Measurements from ENCODE around the gene ZNF587. TPM values are rescaled to one million over a fixed set of nuclear protein-coding genes. Genes with fewer than 3 reads are reported as not detected.
A peak's percentile ranks its signal among the peaks of the same experiment; 100 is the strongest.
"Not testable (repeated sequence)": the region's sequence is repeated elsewhere in the genome, so short reads cannot be mapped to it uniquely, and the experiment has no call there.

ZNF587 gene
- total RNA-seq, 1 donor from 2014 or later, result 20.0 TPM

GRCh38 chr19:57807541-57807940 lies 42.1 kb upstream of the ZNF587 start:
- TF ChIP-seq, protein P1, sequence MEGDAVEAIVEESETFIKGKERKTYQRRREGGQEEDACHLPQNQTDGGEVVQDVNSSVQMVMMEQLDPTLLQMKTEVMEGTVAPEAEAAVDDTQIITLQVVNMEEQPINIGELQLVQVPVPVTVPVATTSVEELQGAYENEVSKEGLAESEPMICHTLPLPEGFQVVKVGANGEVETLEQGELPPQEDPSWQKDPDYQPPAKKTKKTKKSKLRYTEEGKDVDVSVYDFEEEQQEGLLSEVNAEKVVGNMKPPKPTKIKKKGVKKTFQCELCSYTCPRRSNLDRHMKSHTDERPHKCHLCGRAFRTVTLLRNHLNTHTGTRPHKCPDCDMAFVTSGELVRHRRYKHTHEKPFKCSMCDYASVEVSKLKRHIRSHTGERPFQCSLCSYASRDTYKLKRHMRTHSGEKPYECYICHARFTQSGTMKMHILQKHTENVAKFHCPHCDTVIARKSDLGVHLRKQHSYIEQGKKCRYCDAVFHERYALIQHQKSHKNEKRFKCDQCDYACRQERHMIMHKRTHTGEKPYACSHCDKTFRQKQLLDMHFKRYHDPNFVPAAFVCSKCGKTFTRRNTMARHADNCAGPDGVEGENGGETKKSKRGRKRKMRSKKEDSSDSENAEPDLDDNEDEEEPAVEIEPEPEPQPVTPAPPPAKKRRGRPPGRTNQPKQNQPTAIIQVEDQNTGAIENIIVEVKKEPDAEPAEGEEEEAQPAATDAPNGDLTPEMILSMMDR (IDR thresholded peaks at IDR 0.05; ENCODE audit: borderline replicate concordance), result no peak
- Histone ChIP-seq H3K4me1 (peaks cover 48% of the 10 kb centered on the region), H3K27ac (replicated peaks) (no peak overlapping the region), H3K36me3 (peaks cover 63% of the 10 kb centered on the region), H3K4me3 (no peak overlapping the region), H3K27me3 (ENCODE audit: low read depth) (no peaks in the 10 kb centered on the region), H3K9me3 (replicated peaks) (no peaks in the 10 kb centered on the region)
- intact Hi-C loops (cut with micrococcal nuclease), result no loop called here
- DNase-seq, result no peak

DNA sequence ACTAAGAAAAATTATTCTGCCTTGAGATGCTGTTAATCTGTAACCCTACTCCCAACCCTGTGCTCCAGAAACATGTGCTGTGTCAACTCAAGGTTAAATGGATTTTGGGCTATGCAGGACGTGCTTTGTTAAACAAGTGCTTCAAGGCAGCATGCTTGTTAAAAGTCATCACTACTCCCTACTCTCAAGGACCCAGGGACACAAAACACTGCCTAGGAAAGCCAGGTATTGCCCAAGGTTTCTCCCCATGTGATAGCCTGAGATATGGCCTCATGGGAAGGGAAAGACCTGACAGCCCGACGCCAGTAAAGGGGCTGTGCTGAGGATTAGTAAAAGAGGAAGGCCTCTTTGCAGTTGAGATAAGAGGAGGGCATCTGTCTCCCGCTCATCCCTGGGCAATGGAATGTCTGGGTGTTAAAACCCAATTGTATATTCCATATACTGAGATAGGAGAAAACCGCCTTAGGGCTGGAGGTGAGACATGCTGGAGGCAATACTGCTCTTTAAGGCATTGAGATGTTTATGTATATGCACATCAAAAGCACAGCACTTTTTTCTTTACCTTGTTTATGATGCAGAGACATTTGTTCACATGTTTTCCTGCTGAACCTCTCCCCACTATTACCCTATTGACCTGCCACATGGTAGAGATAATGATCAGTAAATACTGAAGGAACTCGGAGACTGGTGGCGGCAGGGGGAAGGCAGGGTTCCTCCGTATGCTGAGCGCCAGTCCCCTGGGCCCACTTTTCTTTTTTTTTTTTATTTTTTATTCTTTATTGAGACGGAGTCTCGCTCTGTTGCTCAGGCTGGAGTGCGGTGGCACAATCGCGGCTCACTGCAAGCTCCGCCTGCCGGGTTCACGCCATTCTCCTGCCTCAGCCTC lies 39.0 kb upstream of the ZNF587 start:
- peaks cover 63% of the 10 kb centered on the region for H3K36me3 ChIP-seq
- H3K27me3 ChIP-seq (ENCODE audit: low read depth); H3K27ac ChIP-seq (replicated peaks); H3K9me3 ChIP-seq (replicated peaks); H3K4me3 ChIP-seq; DNase-seq; intact Hi-C loops (cut with micrococcal nuclease): not testable (repeated sequence)
- peaks cover 43% of the 10 kb centered on the region for H3K4me1 ChIP-seq

- TF ChIP-seq, protein P1 (IDR thresholded peaks at IDR 0.05; ENCODE audit: borderline replicate concordance), result no peak
- Histone ChIP-seq H3K9me3 (replicated peaks) (no peaks in the 10 kb centered on the region), H3K4me3 (no peak overlapping the region), H3K36me3 (peaks cover 48% of the 10 kb centered on the region), H3K27me3 (ENCODE audit: low read depth) (no peaks in the 10 kb centered on the region), H3K4me1 (peaks cover 43% of the 10 kb centered on the region), H3K27ac (replicated peaks) (no peak overlapping the region)
- no peak for DNase-seq
- intact Hi-C loops (cut with micrococcal nuclease), result no loop called here
These were observed 37.4 kb upstream of the ZNF587 start for GRCh38 chr19:57812226-57812625.

- Histone ChIP-seq H3K4me3 (peak overlapping the region; percentile 85), H3K27ac (replicated peaks) (peak overlapping the region; percentile 88), H3K4me1 (peaks cover 43% of the 10 kb centered on the region), H3K36me3 (peaks cover 38% of the 10 kb centered on the region)
- H3K27me3 ChIP-seq (ENCODE audit: low read depth); intact Hi-C loops (cut with micrococcal nuclease); DNase-seq; H3K9me3 ChIP-seq (replicated peaks): not testable (repeated sequence)
These were observed 36.5 kb upstream of the ZNF587 start for GRCh38 chr19:57812975-57813820.

- intact Hi-C loops (cut with micrococcal nuclease), result no loop called here
- Histone ChIP-seq H3K27ac (replicated peaks) (peak overlapping the region; percentile 88), H3K9me3 (replicated peaks) (no peaks in the 10 kb centered on the region), H3K4me1 (peaks cover 47% of the 10 kb centered on the region), H3K36me3 (peaks cover 33% of the 10 kb centered on the region), H3K27me3 (ENCODE audit: low read depth) (no peaks in the 10 kb centered on the region), H3K4me3 (peak overlapping the region; percentile 85)
- TF ChIP-seq, protein P1 (IDR thresholded peaks at IDR 0.05; ENCODE audit: borderline replicate concordance), result no peak
- DNase-seq, result no peak
These were observed 35.6 kb upstream of the ZNF587 start for GRCh38 chr19:57813919-57814504.

GRCh38 chr19:57814505-57815246 lies 35.0 kb upstream of the ZNF587 start, which contains the start of gene ZNF552:
ZNF552 (minus strand) TSS chr19:57814913; CDS start chr19:57814743, 170 bp downstream.
- no peaks in the 10 kb centered on the region for H3K9me3 ChIP-seq (replicated peaks)
- TF ChIP-seq, protein P1 (IDR thresholded peaks at IDR 0.05; ENCODE audit: borderline replicate concordance), result peak; percentile 19
- no peaks in the 10 kb centered on the region for H3K27me3 ChIP-seq (ENCODE audit: low read depth)
- peaks cover 26% of the 10 kb centered on the region for H3K36me3 ChIP-seq
- intact Hi-C loops (cut with micrococcal nuclease), result no loop called here
- peaks cover 51% of the 10 kb centered on the region for H3K4me1 ChIP-seq
- peak within 1 kb of the TSS; percentile 85 for H3K4me3 ChIP-seq
- H3K27ac ChIP-seq (replicated peaks), result peak within 1 kb of the TSS; percentile 88
- peak; percentile 82 for DNase-seq
